ENCODE data around the gene CCDC178.

The CCDC178 gene

DNA sequence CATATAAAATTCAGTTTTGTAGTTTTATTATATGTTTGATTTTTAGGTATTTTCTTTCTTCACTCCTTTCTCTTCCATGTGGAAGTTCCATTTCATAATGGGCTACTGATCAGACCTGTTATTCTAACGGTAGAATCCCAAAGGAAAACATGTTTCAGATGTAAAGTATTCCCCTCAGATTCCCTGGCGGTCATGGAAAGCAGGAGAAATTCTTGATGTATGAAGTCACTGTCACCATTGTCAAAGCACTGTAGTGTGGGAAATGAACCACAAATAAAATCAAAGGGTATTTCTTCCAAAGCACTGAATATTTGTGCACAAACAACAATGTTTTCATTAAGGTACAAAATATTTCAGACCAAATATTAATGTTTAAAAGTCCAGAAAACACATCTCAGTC is 430.4 kb downstream of the CCDC178 start:
- ATAC-seq (ENCODE audit: low read depth) (no peak), DNase-seq (ENCODE audit: low spot score) (no peak)
- Histone ChIP-seq H3K9me3 (ENCODE audit: severe bottlenecking) (no peaks in the 10 kb centered on the region), H3K4me3 (ENCODE audit: severe bottlenecking) (no peak overlapping the region), H3K27ac (ENCODE audit: poor library complexity, severe bottlenecking) (no peak overlapping the region), H3K36me3 (ENCODE audit: low read depth) (no peaks in the 10 kb centered on the region), H3K4me1 (ENCODE audit: insufficient read depth, poor library complexity, severe bottlenecking) (no peaks in the 10 kb centered on the region), H3K27me3 (ENCODE audit: insufficient read depth, poor library complexity, severe bottlenecking) (no peaks in the 10 kb centered on the region)
- TF ChIP-seq, protein P1, sequence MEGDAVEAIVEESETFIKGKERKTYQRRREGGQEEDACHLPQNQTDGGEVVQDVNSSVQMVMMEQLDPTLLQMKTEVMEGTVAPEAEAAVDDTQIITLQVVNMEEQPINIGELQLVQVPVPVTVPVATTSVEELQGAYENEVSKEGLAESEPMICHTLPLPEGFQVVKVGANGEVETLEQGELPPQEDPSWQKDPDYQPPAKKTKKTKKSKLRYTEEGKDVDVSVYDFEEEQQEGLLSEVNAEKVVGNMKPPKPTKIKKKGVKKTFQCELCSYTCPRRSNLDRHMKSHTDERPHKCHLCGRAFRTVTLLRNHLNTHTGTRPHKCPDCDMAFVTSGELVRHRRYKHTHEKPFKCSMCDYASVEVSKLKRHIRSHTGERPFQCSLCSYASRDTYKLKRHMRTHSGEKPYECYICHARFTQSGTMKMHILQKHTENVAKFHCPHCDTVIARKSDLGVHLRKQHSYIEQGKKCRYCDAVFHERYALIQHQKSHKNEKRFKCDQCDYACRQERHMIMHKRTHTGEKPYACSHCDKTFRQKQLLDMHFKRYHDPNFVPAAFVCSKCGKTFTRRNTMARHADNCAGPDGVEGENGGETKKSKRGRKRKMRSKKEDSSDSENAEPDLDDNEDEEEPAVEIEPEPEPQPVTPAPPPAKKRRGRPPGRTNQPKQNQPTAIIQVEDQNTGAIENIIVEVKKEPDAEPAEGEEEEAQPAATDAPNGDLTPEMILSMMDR (IDR thresholded peaks at IDR 0.05; ENCODE audit: poor library complexity, severe bottlenecking): no peak

GRCh38 chr18:32998921-32999320 is 441.6 kb downstream of the CCDC178 start:
- ATAC-seq (ENCODE audit: low read depth): no peak
- TF ChIP-seq, protein P1 (IDR thresholded peaks at IDR 0.05; ENCODE audit: poor library complexity, severe bottlenecking): no peak
- no peak overlapping the region for H3K4me3 ChIP-seq (ENCODE audit: severe bottlenecking)

GRCh38 chr18:32998285-32998684 is 442.2 kb downstream of the CCDC178 start:
- Histone ChIP-seq H3K27me3 (ENCODE audit: insufficient read depth, poor library complexity, severe bottlenecking) (no peaks in the 10 kb centered on the region), H3K4me1 (ENCODE audit: insufficient read depth, poor library complexity, severe bottlenecking) (no peaks in the 10 kb centered on the region), H3K9me3 (ENCODE audit: severe bottlenecking) (no peaks in the 10 kb centered on the region), H3K27ac (ENCODE audit: poor library complexity, severe bottlenecking) (no peak overlapping the region), H3K36me3 (ENCODE audit: low read depth) (no peaks in the 10 kb centered on the region), H3K4me3 (ENCODE audit: severe bottlenecking) (no peak overlapping the region)
- TF ChIP-seq, protein P1 (IDR thresholded peaks at IDR 0.05; ENCODE audit: poor library complexity, severe bottlenecking): no peak
- no peak for DNase-seq (ENCODE audit: low spot score)
- no peak for ATAC-seq (ENCODE audit: low read depth)

More at GRCh38 chr18:32998921-32999320, 441.6 kb downstream of the CCDC178 start:
- no peak for DNase-seq (ENCODE audit: low spot score)
- Histone ChIP-seq H3K27ac (ENCODE audit: poor library complexity, severe bottlenecking) (no peak overlapping the region), H3K9me3 (ENCODE audit: severe bottlenecking) (no peaks in the 10 kb centered on the region), H3K4me1 (ENCODE audit: insufficient read depth, poor library complexity, severe bottlenecking) (no peaks in the 10 kb centered on the region), H3K27me3 (ENCODE audit: insufficient read depth, poor library complexity, severe bottlenecking) (no peaks in the 10 kb centered on the region), H3K36me3 (ENCODE audit: low read depth) (no peaks in the 10 kb centered on the region)

DNA sequence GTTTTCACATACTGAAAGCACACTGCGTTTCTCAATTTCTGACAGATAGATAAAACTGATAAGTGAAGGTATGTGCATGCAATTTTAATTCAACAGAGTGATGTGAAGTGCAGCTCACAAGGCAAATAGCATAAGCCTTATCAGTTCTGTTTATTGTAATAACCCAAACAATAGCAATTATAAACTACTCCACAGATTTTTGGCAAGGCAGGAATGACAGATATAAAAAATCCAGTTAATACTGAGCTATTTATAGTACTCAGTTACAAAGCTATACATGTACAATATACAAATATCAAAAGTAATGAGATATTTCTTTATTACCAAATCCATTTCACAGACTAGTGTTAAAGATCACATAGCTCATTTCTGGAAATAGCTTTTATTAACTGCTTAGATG is 456.8 kb downstream of the CCDC178 start:
- Histone ChIP-seq H3K27me3 (ENCODE audit: insufficient read depth, poor library complexity, severe bottlenecking) (peaks cover 6% of the 10 kb centered on the region), H3K4me3 (ENCODE audit: severe bottlenecking) (no peak overlapping the region), H3K36me3 (ENCODE audit: low read depth) (no peaks in the 10 kb centered on the region), H3K4me1 (ENCODE audit: insufficient read depth, poor library complexity, severe bottlenecking) (no peaks in the 10 kb centered on the region), H3K27ac (ENCODE audit: poor library complexity, severe bottlenecking) (no peak overlapping the region), H3K9me3 (ENCODE audit: severe bottlenecking) (no peaks in the 10 kb centered on the region)
- no peak for ATAC-seq (ENCODE audit: low read depth)
- no peak for DNase-seq (ENCODE audit: low spot score)
- TF ChIP-seq, protein P1 (IDR thresholded peaks at IDR 0.05; ENCODE audit: poor library complexity, severe bottlenecking): no peak

GRCh38 chr18:32980896-32981295 is 459.6 kb downstream of the CCDC178 start:
- Histone ChIP-seq H3K4me3 (ENCODE audit: severe bottlenecking) (no peak overlapping the region), H3K4me1 (ENCODE audit: insufficient read depth, poor library complexity, severe bottlenecking) (no peaks in the 10 kb centered on the region), H3K9me3 (ENCODE audit: severe bottlenecking) (no peaks in the 10 kb centered on the region), H3K27ac (ENCODE audit: poor library complexity, severe bottlenecking) (no peak overlapping the region), H3K36me3 (ENCODE audit: low read depth) (no peaks in the 10 kb centered on the region), H3K27me3 (ENCODE audit: insufficient read depth, poor library complexity, severe bottlenecking) (peaks cover 6% of the 10 kb centered on the region)
- DNase-seq (ENCODE audit: low spot score) (no peak), ATAC-seq (ENCODE audit: low read depth) (no peak)
- TF ChIP-seq, protein P1 (IDR thresholded peaks at IDR 0.05; ENCODE audit: poor library complexity, severe bottlenecking): no peak
